NCI-H82 treated with DMSO at 0.1 percent for 48 hours (cell line): ENCODE results near the gene TMEM63B.
"Not testable (repeated sequence)": the region's sequence is repeated elsewhere in the genome, so short reads cannot be mapped to it uniquely, and the experiment has no call there.

Experiments used
- DNase-seq: peaks from one replicate; lab custom pipeline; 2025; ENCODE audit not compliant: unreplicated experiment; lab: John Stamatoyannopoulos, UW

The TMEM63B gene

DNA sequence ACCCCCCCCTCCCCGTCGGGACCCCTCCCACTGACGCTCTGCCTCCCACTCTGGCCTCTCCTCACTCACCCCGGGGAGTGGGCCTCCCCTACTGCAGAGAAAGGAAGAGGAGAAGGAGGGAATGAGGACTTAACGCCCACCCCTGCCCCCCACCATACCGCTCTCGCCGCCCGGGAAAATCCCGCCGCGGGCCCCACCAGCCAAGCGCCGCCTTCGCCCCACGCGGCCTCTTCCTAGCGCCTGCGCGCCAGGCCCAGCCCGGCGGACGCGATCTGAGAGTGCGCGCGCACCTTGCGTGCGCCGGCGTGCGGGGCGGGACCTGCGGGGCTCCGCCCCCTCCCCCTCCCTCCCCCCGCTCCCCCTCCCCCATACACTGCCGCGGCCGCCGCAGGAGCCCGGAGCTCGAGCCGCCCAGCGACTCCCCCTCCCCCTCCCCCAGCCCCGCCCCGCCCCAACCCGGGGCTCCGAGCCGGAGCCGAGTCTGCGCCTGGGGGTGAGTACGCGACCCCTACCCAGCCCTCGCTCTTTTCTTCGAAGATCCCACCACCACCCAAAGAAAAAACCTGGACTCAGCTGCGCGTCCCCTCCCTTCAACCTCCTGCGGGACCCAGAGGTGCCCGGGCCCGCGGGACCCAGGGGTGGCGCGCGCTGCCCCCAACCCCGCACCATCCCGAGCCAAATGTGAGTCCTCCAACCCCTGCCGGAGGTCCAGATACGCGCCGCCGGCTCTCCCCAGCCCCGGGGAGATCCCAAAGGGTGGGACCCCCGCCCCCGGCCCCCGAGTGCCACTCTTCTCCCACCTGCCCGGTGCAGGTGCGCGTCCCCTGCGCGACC lies at the start of gene TMEM63B, which contains the start of gene MRPL14:
TMEM63B (plus strand) TSS at position 369 of the 834 bp plus-strand sequence. CDS start 7,031 bp downstream, outside the sequence.
MRPL14 (minus strand) TSS at position 267 of the 834 bp plus-strand sequence. CDS start 10,841 bp downstream, outside the sequence.
- peak; percentile 42 for DNase-seq

DNA sequence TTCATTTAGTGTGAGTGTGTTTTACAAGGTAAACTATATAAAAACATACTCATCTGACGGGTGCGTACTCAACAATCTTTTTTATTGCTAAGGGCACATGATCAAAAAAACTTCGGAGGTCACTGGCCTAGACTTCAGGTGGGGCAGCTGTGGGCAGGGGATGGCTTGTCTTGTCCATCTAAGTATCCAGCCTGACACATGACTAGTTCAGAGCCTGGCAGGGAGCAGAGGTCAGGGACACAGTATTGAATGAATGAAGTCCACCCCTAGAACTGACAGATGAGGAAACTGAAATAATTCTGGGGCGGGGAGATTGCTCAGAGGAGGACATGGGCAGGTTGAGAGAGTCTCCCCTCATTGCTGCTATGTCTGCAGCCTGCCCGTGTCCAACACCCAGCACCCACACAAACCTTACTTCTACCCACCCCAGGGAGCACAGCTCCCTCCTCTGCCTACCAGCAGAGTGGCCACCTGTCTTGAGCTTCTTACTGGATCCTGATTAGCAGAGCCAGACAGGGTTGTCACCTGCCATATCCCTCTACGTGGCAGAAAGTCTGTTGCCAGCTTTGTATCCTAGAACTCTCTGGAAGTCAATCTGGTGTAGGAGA lies 49.0 kb upstream of the TMEM63B start:
- no peak for DNase-seq

DNA sequence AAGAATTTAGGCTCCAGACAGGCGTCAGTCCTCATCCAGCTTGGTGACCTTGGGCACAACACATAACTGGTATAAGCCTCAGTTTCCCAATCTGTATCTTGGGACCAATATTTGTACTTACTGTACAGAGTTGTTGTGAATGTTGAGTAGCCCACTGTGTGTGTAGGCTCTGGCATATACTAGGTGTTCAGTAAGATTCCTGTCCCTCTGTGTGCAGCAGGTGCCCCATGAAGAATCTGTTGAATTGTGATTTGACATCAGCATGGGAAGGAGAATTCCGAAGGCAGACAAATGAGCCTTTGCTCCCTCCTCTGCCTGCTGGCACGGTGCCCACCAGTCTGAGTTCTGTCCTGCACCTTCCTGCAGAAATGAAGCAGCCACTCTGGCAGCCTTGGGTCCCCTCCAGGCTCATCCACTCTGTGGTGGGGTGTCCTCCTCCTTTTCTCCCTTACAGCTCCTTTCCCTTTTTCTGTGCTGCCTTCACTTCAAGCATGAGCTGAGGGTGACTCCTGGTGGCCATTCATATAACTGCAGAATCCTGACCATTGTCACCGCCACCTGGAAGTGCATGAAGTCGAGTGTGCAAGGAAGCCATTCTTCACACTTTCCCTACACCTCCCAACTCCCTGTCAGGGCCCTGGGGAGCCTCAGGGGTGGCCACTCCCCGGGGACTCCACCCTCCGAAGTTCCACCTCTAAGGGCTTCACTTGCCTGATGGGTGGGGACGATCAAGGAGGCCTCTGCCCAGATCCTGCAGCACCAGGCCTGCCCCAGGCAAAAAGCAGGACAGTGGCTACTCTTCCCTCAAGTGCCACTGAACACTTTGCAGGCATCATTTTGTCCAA lies 48.3 kb upstream of the TMEM63B start:
- DNase-seq: no peak

DNA sequence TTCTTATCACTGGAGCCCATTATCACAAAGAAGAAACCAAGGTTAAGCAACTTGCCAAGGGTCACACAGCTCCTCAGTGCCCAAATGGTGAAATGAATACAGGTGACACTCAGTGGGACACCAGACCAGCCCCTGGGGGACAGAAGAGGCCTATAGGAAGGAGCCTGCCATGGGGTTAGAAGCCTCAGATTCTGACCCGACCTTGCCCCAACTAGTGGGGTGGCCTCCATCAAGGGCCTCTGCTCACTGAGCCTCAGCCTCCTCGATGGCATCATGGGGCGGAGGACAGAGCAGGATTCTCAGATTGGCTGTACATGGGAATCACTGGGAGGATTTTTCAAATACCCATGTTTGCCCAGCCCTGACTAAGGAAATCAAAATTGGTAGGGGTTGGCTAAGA lies 47.7 kb upstream of the TMEM63B start:
- DNase-seq: no peak

DNA sequence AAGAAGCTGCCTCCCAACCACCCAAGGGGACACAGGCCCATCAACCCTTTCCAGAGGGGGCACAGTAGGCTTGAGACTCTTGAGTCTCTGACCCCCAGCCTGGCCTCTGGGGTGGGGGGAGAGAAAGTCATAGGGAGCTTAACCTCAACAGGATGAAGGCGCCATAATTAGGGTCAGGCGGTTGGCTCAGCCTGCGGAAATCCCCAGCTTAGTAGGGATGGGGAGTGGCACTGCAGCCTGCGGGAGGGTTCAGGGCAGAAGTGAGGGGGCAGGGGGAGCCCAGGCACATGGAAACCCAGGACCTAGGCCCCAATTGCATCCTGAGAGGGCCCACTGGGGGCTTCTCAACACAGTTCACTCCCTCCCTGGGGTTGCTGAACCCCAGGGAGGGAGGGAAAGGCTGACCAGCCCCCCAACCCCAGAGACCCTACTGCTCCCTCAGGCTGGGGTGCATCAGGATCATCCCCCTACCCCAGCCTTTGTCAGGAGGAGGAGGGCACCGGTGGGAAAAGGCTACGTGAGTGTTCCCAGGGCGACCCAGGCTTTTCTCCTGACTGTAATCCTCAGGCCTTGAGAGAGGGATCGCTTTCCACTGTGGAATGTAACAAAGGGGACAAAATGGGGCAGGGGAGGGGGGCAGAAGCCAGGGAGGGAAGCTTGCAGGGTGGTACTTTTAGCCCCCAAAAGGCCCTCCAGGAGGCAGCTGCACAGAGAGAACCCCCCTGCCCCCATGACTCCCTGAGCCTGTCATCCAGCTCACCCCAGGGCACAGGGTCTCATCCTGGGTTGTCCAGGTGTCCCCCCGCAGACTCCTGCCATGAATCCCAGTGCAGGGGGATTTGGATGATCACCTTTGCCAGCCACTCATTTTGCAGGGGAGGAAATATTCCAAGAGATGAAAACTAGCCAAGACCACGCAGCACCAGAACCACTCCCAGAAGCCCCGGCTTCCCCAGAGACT lies 46.5 kb upstream of the TMEM63B start:
- peak; percentile 59 for DNase-seq

DNA sequence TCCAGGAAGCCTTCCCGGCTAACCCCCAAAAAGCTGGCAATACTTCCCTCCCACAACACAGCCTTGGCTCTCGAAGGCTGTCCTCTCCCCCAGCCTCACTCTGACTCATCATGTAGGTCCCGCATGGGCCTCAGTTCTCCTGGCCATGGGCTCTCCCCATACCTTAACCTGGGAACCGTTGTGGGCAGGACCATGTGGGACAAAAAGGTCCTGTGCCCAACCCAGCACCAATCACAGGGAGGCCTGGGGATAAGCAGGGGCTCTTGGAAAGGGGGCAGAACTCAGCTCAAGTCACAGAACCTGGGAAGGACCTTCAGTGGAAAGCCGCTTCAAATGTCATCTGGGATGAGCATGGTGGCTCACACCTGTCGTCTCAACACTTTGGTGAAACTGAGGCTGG lies 45.6 kb upstream of the TMEM63B start:
- no peak for DNase-seq

DNA sequence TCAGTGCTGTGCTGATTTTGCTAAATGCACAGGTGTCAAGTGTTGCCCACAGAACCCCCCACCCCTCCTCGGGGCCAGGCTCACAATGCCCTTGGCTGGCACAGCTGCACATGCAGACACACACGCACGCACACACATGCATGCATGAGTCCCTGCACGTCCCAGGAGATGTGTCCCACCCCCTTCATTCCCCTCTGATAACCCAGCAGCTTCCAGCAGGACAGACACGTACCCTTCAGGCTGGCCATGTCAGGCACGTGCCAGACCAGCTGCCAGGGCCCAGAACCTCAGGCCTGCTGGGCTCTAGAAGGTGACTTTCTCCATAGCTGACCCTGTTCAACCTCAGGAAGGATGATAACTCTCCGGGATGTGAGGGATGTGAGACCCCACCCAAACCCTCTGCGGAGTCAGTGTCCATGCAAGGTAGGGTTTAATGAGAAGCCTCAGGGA lies 44.5 kb upstream of the TMEM63B start:
- no peak for DNase-seq

DNA sequence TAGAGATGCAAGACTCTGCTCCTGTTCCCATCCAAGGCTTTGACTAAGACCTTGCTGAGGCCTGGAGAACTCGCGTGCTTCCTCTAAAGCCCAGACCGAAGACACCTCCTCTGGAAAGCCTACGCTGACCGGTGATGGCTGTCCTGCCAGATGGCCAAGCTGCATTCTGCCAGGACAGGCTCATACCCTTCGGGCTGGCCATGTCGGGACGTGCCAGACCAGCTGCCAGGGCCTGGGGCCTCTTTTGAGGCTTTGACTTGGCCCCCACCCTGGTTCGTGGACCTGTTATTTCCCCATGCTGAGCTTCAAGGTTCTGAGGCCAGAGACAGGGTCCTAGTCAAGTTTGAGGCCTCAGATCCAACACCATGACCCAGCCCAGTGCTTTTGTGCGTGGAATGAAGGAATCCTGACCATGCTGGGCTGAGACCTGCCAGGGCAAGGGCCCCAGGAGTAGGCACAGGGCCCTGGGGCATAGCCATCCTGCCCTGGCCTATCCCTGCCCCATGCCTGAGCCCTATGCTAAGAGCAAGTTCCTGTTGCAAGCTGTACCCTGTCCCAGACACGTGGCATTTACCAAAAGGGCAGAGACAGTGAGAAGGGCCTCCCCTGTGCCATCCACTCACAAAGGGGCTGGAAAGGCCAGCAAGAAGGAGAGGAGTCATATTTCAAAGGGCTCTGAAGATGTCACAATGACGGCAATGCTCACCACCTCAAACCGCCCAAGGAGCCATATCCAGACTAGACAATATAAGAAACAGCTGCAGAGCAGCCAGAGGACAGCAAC lies 42.9 kb upstream of the TMEM63B start:
- no peak for DNase-seq

DNA sequence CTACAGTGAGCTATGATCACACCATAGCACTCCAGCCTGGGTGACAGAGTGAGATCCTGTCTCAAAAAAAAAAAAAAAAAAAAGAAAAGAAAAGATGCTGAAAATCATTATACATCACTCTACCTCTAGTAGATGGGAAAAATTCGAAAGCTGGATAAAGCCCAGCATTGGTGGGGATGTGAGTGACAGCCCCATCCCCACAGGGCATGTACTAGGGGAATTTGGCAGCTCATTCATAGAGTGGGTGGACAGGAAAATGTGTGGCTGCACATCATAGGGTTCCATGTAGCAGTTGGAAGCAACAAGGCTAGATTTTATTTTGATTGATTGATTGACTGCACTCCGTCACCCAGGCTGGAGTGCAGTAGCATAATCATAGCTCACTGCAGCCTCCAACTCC lies 42.1 kb upstream of the TMEM63B start:
- DNase-seq: no peak

DNA sequence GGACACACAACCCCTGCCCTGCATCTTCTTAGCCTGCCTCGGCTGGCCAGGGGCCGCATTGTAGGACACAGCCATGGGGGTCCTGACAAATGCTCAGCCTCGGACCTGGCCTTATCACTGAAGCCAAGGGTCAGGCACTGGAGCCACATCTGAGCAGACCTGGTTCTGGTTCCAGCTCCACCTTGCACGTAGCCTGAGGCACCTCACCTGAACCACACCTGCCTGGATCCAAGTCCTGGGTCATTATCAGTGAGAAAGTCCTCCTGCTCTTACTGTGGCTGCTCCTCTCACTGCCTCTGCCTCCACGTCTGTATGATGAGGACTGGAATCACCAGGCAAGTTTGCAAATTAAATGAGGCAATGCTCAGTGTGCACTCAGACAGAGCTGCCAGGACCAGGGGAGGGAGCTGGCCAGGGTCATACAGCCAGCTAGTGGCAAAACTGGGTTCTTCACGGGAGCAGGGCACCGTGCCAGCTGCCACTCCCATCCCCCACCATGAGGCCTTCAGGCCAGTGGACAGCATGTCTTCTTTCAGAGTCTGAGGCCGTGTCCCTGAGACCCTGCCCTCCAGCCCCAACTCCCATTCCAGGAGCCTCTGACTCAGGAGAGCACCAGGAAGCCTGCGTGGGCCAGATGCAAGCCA lies 40.3 kb upstream of the TMEM63B start:
- no peak for DNase-seq

DNA sequence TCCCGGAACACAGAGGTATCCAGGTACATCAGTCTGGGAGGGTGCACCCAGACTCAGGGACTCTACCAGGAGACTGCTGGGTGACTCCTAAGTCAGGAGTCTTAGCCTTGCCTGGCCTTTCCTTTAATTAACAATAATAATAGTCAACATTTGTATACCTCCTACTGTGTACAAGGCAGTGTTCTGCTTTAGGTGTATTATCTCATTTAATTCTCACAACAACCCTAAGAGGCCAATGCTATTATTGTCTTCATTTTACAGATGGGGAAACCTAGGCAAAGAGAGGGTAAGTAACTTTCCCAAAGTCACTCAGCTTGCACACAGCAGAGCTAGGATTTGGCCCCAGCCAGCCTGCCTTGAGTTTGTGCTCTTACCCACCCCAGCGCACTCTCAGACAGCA lies 39.7 kb upstream of the TMEM63B start:
- no peak for DNase-seq

DNA sequence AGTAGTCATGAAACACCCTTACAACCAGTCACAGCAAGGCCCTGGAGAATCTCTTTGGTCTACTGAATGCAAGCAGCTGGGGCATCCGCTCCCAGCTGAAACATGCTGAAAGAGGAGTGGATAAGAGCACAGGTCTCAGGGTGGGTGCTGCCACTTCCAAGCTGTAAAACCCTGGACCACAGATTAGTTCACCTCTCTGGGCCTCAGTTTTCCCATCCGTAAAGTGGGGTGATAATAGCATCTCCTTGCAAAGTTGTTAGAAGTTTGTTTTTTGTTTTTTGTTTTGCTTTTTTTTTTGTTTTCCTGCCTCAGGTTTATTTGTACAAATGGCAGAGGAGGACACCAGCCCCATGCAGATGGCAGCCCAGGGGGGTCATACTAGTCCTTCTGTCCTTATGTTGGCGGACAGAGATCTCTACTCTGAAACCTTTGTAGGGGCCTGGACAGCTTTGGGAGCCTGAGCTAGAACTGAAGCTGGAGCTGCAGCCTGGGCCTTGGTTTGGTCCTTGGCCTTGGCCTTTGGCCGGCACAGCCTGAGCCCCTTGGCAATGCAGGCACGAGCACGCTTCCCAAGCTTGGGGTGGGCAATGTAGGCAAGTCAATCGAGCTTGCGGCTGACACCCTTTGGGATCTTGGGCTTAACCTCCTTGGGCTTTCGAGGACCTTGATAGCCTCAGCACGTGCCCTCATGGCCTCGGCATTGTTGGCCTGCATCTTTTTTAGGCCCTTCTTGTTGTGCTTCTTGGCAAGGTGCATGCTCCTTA lies 38.3 kb upstream of the TMEM63B start:
- DNase-seq: no peak

DNA sequence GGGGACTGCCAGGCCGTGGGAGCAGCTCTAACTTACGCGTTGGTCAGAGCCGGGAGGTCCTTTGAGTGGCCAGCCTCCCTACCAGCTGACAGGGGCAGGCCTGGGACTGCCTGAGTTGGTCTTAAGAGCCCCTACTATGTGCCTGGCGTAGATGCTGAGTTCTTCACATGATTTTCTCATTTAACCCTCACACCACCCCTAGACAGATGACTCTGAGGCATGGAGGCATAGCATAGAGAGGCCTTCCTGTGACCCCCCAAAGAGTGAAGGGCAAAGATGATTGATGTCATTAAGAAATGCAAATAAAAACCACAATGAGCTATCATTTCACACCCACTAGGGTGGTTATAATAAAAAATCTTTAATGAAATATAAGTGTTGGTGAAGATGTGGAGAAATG lies 36.9 kb upstream of the TMEM63B start:
- no peak for DNase-seq

DNA sequence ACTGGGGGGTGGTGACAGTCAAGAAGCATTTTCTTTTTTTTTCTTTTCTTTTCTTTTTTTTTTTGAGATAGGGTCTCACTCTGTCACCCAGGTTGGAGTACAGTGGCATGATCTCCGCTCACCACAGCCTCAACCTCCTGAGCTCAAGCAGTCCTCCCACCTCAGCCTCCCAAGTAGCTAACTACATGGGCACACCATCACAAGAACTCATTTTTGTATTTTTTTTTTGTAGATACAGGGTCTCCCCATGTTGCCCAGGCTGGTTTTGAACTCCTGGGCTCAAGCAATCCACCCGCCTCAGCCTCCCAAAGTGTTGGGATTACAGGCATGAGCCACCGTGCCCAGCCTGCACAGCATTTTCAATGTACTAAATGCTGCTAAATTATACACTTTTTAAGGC lies 36.0 kb upstream of the TMEM63B start:
- not testable (repeated sequence) for DNase-seq

DNA sequence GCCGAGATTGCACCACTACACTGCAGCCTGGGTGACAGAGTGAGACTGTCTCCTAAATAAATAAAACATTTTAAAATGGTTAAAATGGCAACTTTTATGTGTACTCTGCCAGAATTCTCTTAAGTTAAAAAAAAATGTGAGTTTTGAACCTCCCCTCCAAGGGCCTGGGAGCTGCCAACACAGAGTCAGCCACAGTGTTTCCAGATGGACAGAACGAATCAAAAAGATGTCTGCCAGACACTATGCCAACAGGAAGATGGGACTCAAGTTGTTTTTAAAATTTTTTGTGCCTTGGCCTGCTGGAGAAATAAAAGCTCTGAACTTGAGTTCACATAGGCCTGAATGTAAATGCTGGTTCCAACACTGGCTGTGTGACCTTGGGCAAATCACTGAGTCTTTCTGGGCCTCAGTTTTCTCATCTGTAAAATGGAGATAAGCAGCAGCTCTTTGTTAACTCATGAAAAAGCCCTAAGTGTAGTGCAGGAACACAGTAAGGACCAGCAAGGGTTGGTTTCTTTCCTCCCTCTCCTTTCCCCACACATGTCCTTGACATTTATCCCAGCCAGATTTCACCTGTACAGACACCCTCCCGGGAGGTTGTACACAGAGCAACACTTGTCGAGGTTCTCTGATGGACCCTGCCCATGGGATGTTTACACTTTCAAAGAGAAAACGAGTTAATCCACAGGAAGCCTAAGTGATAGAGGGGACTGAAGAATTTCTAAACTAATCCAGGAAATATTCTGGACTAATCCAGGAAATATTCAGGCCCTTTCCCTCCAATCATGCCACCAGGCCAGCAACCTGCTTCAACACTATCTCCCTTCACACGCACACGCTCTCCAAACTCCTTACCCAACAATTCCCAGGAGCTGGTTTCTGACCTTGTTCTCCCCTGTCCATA lies 35.1 kb upstream of the TMEM63B start:
- DNase-seq: no peak

DNA sequence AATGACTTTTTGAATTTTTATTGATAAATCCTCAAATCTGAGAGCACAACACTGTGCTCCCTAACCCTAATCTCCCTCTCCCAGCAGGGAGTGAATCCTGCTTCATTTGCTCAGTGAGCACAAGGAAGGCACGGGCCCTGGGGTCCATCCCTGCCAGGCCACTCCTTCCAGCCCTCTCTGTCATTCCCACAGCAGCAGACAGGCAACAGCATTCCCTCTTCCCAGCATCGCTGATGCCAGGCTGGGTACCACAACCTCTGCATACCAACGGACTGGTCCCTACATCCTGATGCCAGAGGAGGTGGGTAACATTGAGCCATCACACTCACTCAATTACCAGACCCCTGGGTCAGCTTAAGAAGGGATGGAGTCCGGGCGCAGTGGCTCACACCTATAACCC lies 34.3 kb upstream of the TMEM63B start:
- DNase-seq: no peak

DNA sequence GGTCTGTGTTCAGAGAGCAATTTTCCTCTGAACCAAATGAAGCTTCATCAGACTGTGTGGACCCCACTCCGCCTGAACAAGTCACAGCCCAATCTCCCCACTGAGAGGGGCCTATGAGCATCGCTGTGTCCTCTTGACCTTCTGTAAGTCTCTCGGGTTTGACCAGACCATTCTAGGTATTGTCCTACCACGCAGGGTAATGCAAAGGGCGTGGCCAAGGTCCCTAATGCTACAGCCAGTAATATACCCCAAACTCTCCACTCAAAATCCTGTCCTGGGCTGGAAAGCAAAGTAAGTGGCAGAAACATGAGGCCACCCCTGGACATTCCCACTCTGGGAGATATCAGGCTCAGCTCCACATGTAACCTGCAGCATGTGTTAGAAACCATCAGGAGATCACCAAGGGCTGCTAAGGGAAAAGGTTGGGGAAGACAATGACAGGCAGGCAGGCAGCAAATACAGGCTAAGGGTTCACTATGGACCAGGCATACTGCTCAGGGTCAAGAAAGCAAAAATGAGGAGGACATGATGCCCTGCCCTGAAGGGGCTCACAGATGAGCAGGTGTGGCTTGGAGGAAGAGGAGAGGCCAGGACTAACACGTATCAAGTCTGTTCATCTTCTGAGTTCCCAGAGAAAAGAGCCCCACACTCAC lies 33.5 kb upstream of the TMEM63B start:
- no peak for DNase-seq
